HG02938 (cell line): Measurements from ENCODE around the gene USH1C.

ENCODE experiments used
- ATAC-seq: cut with Tn5 transposase; IDR thresholded peaks from one replicate; pipeline ENCODE4 v1.9.1; 2021; ENCODE audit warnings: mild to moderate bottlenecking, moderate library complexity; ENCODE audit not compliant: unreplicated experiment

USH1C gene

GRCh38 chr11:17571431-17572358 lies 27.5 kb upstream of the USH1C start:
- no peak for ATAC-seq

GRCh38 chr11:17570034-17570433 lies 25.8 kb upstream of the USH1C start:
- ATAC-seq, result no peak

DNA sequence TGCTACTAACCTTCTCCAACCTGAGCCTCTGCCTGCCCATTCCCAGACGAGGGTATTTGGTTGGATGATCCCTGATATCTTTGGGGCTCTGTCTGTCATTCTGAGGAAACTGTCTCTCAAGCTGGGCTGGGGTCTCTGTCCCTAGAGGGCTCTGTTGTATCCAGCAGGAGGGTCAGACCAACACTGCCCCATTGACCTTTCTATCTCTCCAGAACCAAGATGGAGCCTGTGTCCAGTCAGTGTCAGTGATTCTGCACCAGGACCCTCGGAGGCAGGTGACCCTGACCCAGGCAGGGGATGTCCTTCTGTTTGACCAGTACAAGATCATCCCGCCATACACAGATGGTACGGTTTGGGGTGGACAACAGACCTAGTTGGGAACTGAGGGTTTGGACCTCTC lies 24.7 kb upstream of the USH1C start:
- ATAC-seq, result no peak

DNA sequence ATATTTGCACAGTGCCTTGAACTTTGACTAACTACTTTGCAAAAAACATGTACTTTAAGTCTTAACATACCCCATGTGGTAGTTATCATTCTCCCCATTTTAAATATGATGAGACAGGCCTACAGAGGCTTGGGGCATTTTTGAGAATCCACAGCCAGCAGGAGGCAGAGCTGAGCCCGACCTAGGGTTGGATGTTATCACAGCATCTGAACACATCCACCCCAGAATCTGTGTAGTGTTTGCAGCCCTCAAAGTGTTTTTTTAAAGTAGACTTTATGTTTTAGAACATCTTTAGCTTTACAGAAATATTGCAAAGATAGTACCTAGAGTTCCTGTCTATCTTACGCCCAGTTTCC lies 20.4 kb upstream of the USH1C start:
- no peak for ATAC-seq

GRCh38 chr11:17563961-17564686 lies 19.9 kb upstream of the USH1C start:
- no peak for ATAC-seq

DNA sequence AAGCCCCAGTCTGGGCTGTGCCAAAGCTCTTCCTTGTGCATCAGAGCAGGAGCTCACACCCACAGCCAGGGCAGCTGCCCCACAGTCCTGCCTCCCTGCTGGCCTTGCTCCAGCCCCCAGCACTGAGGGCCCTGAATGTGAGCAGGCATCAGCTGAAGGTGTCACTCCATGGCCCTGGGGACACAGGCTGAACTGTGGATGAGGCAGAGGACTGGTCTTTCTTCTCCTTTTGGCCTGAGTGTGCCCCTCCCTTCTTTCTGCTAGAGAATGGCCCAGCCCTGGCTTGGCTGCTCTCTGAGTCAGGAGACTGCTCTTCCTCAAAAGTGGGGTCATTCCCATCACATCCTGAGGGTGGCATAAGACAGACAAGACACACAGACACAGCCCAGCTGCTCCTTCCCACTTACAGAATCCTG lies 19.0 kb upstream of the USH1C start:
- no peak for ATAC-seq

DNA sequence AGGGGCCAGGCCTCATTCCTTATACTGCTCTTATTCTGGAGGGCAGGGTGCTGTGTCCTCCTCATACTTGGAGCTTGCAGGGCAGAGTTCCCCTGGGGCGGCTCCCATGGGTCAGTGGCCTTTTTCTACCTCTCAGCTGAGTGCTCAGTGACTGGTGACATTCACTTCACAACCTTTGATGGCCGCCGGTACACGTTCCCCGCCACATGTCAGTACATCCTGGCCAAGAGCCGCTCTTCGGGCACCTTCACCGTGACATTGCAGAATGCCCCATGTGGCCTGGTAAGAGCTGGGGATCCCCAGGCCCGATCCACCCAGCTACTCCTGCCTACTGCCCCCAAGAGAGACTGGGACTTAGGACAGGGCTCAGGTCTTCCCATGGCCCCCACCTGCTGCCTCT lies 17.3 kb upstream of the USH1C start:
- no peak for ATAC-seq

DNA sequence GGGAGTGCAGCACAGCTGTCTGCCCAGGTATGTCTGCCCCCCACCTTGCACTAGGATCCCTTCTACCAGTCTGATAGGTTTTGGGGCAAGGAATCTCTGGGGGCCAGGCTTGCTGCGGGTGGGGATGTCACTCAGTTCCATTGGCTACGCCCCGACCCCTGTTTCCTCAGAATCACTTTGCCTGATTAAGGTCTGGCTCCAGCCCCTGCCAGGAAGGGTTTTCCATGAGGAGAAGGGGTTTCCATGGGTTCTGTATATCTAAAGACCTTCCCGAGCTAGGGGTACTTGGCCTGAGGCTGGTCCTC lies 16.8 kb upstream of the USH1C start:
- no peak for ATAC-seq

- ATAC-seq, result no peak
Measured at GRCh38 chr11:17560281-17561110, 16.3 kb upstream of the USH1C start.

DNA sequence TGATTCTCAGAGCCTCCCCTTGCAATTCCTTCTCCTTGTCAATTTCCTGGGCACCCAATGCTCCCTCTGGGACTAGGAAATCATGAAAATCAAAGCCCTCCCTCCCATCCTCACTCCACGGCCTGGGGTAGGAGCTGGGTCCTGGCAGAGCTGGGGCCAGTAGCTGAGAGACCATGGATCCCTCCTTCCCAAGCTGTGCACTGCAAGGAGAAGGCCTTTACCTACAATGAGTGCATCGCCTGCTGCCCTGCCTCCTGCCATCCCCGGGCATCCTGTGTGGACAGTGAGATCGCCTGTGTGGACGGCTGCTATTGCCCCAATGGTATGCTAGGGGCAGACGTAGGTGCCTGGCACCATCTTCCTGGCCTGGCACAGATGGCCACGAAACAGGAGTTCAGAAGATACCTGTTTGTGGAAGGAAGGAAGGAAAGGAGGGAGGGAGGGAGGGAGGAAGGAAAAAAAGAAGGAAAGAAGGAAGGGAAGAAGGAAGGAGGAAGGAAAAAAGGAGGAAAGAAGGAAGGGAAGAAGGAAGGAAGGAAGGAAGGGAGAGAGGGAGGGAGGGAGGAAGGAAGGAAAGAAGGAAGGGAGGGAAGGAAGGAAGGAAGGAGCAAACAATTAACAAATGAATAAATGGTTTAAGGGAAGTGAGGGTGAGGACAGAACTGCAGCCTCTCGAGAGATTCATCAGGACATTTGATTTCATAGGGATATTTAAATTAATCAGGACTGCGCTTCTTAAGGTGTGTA lies 15.3 kb upstream of the USH1C start:
- no peak for ATAC-seq

GRCh38 chr11:17558916-17559315 lies 14.7 kb upstream of the USH1C start:
- no peak for ATAC-seq

DNA sequence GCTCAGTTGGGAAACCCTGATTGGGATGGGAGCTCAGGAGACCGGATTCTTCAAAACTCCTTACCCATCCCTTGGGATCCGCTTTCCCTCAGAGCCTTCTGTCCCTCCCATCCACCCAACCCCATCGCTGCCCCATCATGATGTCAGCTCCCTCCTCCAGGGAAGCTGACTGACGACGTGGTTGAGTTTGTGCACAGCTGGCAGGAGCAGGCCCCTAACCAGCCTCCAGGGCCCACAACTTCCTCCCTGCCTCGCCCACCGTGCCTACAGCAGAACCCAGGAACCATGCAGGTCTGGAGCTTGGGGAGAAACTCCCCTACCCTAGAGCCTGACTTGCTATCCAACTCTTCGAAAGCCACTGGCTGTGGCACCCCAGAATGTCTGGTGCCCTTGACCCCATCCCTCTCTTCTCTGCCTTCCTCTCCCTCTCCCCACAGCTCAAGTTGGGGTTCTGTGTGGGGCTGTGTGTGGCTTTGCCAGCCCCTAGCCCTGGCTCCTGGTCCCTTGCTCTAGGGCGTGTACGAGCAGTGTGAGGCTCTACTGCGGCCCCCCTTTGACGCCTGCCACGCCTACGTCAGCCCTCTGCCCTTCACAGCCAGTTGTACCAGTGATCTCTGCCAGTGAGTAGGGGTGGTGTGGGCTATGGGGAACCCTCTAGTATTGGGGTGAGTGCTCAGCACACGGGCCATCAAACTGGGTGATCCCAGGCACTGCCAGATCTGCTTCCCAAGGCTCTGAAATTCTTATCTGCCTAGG lies 14.0 kb upstream of the USH1C start:
- ATAC-seq, result no peak

GRCh38 chr11:17556999-17557398 lies 12.8 kb upstream of the USH1C start:
- no peak for ATAC-seq

DNA sequence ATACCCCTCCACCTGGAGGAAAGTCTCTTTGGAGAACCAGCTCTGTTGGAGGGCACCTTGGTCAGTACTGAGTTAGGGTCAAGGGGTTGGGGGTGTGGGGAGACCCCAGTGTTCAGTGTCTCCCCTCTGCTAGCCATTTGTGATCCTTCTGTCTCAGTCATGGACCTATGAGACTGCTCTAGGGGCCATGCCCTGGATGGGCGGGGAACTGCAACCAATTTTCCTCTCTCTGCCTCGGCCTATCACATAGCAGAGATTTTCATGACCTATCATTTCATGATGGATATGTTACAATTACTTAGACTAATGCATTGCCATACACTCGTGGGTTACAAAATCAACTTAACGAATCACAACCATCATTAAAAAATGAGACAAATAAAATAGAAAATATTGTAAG lies 10.3 kb upstream of the USH1C start:
- ATAC-seq, result no peak

DNA sequence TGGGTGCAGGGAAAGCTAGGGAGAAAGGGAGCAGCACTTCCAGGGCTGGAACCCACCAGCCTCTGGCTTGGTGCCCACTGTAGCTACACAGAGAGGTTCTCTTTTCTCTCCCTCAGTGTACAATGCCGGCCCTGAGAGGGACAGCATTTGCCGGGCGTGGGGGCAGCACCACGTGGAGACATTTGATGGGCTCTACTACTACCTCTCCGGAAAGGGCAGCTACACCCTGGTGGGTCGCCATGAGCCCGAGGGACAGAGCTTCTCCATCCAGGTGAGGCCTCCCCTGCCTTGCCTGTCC lies 9.0 kb upstream of the USH1C start:
- ATAC-seq, result no peak

DNA sequence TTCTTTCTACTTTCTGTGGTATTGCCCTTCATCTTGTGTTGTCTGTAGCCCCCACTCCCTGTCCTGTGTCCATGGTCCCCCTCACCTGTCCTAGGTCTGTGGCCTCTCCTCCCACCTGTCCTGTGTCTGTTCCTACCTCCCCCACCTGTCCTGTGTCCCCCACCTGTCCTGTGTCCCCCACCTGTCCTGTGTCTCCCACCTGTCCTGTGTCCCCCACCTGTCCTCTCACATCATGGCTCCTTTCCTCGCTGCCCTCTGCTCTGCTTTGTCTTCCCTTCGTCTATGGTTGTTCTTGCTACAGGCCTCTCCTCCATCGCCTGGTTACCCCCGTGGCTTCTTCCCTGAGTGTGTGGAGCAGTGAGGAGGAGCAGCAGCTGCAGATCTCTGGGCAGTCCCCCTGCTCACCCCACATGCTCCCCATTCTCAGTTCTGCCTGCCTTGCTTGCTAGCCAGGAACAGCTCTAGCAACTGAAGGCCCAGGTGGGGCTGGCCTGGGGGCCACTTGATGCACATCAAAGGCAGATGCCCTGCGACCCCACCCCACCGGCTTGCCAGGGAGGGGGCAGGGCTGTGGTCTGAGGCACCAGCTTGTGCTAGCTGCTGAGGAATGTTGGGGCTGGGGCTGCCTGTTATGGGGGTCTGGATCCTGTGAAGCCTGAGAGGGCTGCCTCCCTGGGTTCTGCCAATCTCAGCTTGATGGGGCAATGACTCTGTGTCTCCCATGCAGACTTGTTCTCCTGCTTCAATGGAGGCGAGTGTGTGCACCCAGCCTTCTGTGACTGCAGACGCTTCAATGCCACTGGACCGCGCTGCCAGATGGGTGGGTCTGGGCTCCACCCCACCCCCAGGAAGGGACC lies 8.4 kb upstream of the USH1C start:
- no peak for ATAC-seq

- no peak for ATAC-seq
Measured at GRCh38 chr11:17552041-17552355, 7.8 kb upstream of the USH1C start.

- no peak for ATAC-seq
Measured at GRCh38 chr11:17551347-17552040, 7.3 kb upstream of the USH1C start.
